ENCODE measurements around the gene APOO.
"Not testable (repeated sequence)": the region's sequence is repeated elsewhere in the genome, so short reads cannot be mapped to it uniquely, and the experiment has no call there.

Gene APOO

GRCh38 chrX:23900220-23900797, 7.4 kb downstream of the APOO start:
- Histone ChIP-seq H3K27ac (no peak overlapping the region), H3K4me3 (no peak overlapping the region), H3K9ac (ENCODE audit: insufficient read length) (no peak overlapping the region), H3K36me3 (ENCODE audit: insufficient read depth, low read length) (no peaks in the 10 kb centered on the region), H3K9me3 (ENCODE audit: low read depth, low read length) (no peaks in the 10 kb centered on the region)
- no peak for DNase-seq (ENCODE audit: low read depth, low spot score)
- TF ChIP-seq POLR2AphosphoS5 (IDR thresholded peaks at IDR 0.05; ENCODE audit: borderline replicate concordance, low read depth, low read length) (no peak), EZH2 (IDR thresholded peaks at IDR 0.05) (no peak), FOXP2 (optimal IDR thresholded peaks at IDR 0.05; ENCODE audit: control extremely low read depth, extremely low read length, insufficient read depth) (no peak)

DNA sequence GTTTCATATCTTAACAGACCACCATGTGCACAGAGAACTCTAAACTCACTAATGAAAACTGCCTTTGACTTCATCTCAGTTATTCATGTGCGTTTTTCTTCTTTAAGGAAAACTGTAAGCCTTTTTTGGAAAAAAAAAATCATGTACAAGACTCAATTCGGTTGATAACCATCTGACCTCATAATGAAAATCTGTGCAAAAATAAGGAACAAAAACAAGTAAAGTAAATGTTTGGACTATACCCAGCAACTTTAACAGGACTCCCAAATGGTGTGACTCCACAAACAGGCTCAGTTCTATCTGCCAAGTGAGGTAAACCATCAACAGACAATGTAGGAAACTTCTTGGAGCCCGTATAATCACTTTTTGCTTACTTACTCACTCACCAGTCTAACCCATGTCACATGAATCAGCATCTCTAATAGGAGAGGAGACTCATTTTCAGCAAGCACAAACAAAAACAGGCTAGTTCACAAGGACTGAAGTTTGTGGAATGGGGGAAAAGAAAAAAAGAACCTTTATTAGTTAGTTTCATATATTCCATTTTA, 9.3 kb downstream of the APOO start:
- H3K9me3 ChIP-seq (ENCODE audit: low read depth, low read length) = no peaks in the 10 kb centered on the region
- DNase-seq (ENCODE audit: low read depth, low spot score) = no peak
- peak overlapping the region; percentile 50 for H3K27ac ChIP-seq
- TF ChIP-seq POLR2AphosphoS5 (IDR thresholded peaks at IDR 0.05; ENCODE audit: borderline replicate concordance, low read depth, low read length) (no peak), FOXP2 (optimal IDR thresholded peaks at IDR 0.05; ENCODE audit: control extremely low read depth, extremely low read length, insufficient read depth) (no peak), EZH2 (IDR thresholded peaks at IDR 0.05) (no peak)
- no peaks in the 10 kb centered on the region for H3K36me3 ChIP-seq (ENCODE audit: insufficient read depth, low read length)
- peak overlapping the region; percentile 29 for H3K9ac ChIP-seq (ENCODE audit: insufficient read length)
- H3K4me3 ChIP-seq = no peak overlapping the region

DNA sequence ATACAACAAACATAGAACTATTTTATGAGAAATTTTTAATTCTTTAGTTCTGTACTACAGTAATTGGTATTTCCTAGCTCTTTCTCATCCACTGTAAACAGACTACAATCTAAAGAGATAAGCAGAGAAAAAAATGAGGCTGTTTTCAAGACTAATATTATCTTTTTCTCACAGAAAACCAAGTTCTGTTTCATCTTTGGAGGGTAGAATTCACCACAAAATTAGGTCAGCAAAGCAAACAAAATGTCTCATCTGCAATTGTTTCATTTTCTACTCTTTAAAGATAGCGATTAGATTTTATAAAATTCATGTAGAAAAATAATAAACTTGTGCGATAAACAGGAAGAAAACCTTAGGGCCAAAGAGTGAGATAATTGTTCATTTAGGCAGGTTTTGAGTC, 10.8 kb downstream of the APOO start:
- Histone ChIP-seq H3K36me3 (ENCODE audit: insufficient read depth, low read length) (no peaks in the 10 kb centered on the region), H3K27ac (no peak overlapping the region)
- no peak for DNase-seq (ENCODE audit: low read depth, low spot score)

GRCh38 chrX:23896539-23896938, 11.2 kb downstream of the APOO start:
- not testable (repeated sequence) for H3K27ac ChIP-seq; H3K4me3 ChIP-seq; DNase-seq (ENCODE audit: low read depth, low spot score); H3K9ac ChIP-seq (ENCODE audit: insufficient read length); H3K36me3 ChIP-seq (ENCODE audit: insufficient read depth, low read length); H3K9me3 ChIP-seq (ENCODE audit: low read depth, low read length)

More for the DNA sequence above, 10.8 kb downstream of the APOO start:
- Histone ChIP-seq H3K9me3 (ENCODE audit: low read depth, low read length) (no peaks in the 10 kb centered on the region), H3K9ac (ENCODE audit: insufficient read length) (no peak overlapping the region), H3K4me3 (no peak overlapping the region)
- TF ChIP-seq EZH2 (IDR thresholded peaks at IDR 0.05) (no peak), FOXP2 (optimal IDR thresholded peaks at IDR 0.05; ENCODE audit: control extremely low read depth, extremely low read length, insufficient read depth) (no peak), POLR2AphosphoS5 (IDR thresholded peaks at IDR 0.05; ENCODE audit: borderline replicate concordance, low read depth, low read length) (no peak)

DNA sequence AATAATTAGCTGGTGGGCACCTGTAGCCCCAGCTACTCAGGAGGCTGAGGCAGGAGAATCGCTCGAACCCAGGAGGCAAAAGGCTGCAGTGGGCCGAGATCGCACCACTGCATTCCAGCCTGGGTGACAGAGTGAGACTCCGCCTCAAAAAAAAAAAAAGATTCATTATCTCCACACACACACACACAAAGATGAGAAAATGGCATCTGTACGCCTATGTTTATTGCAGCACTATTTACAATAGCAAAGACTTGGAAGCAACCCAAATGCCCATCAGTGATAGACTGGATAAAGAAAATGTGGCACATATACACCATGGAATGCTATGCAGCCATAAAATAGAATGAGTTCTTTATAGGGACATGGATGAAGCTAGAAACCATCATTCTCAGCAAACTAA, 12.7 kb downstream of the APOO start:
- H3K36me3 ChIP-seq (ENCODE audit: insufficient read depth, low read length); H3K4me3 ChIP-seq; H3K9ac ChIP-seq (ENCODE audit: insufficient read length); DNase-seq (ENCODE audit: low read depth, low spot score); H3K27ac ChIP-seq; H3K9me3 ChIP-seq (ENCODE audit: low read depth, low read length): not testable (repeated sequence)

DNA sequence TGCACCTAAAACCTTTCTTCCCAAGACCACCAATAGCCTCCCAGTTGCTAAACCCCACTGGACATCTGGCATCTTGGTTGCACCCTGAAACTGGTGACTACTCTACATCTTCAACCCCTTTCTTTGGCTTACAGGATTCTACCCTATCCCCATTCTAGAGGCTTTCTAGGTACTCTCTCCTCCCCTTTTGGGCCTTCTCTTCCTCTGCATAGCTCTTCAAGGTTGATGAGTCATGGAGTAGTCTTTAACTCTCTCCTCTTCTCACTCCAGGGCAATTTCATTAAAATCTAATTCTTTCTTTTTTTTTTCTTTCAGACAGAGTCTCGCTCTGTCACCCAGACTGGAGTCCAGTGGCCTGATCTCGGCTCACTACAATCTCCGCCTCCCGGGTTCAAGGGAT, 16.8 kb downstream of the APOO start:
- no peaks in the 10 kb centered on the region for H3K9me3 ChIP-seq (ENCODE audit: low read depth, low read length)
- H3K4me3 ChIP-seq = no peak overlapping the region
- DNase-seq (ENCODE audit: low read depth, low spot score) = no peak
- H3K27ac ChIP-seq = no peak overlapping the region
- H3K9ac ChIP-seq (ENCODE audit: insufficient read length) = no peak overlapping the region
- TF ChIP-seq POLR2AphosphoS5 (IDR thresholded peaks at IDR 0.05; ENCODE audit: borderline replicate concordance, low read depth, low read length) (no peak), EZH2 (IDR thresholded peaks at IDR 0.05) (no peak), FOXP2 (optimal IDR thresholded peaks at IDR 0.05; ENCODE audit: control extremely low read depth, extremely low read length, insufficient read depth) (no peak)
- no peaks in the 10 kb centered on the region for H3K36me3 ChIP-seq (ENCODE audit: insufficient read depth, low read length)

- TF ChIP-seq EZH2 (IDR thresholded peaks at IDR 0.05) (no peak), FOXP2 (optimal IDR thresholded peaks at IDR 0.05; ENCODE audit: control extremely low read depth, extremely low read length, insufficient read depth) (no peak), POLR2AphosphoS5 (IDR thresholded peaks at IDR 0.05; ENCODE audit: borderline replicate concordance, low read depth, low read length) (no peak)
- Histone ChIP-seq H3K9me3 (ENCODE audit: low read depth, low read length) (no peaks in the 10 kb centered on the region), H3K36me3 (ENCODE audit: insufficient read depth, low read length) (no peaks in the 10 kb centered on the region), H3K4me3 (no peak overlapping the region), H3K9ac (ENCODE audit: insufficient read length) (no peak overlapping the region), H3K27ac (no peak overlapping the region)
- DNase-seq (ENCODE audit: low read depth, low spot score) = no peak
These were observed 18.7 kb downstream of the APOO start for GRCh38 chrX:23888887-23889501.

DNA sequence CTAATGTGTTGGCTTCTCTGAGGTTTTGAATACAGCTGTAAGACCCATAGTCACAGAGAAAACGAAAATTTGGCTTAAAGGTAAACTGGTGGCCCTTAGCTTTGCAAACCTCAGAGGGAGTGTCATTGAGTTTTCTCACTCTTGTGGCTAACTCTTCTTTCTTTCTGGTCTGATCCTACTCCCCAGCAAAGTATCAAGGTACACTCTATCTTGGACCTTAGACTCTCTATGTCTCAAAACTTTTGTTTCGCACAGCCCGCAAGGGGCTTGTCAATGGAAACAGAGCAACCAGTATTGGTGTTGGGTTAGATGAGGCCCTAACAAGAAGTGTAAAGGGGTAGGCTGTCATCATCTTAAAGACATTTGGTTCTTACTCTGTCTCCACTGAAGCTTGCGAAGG, 19.8 kb downstream of the APOO start:
- Histone ChIP-seq H3K4me3 (no peak overlapping the region), H3K36me3 (ENCODE audit: insufficient read depth, low read length) (no peaks in the 10 kb centered on the region), H3K27ac (no peak overlapping the region), H3K9ac (ENCODE audit: insufficient read length) (no peak overlapping the region), H3K9me3 (ENCODE audit: low read depth, low read length) (no peaks in the 10 kb centered on the region)
- TF ChIP-seq EZH2 (IDR thresholded peaks at IDR 0.05) (no peak), POLR2AphosphoS5 (IDR thresholded peaks at IDR 0.05; ENCODE audit: borderline replicate concordance, low read depth, low read length) (no peak), FOXP2 (optimal IDR thresholded peaks at IDR 0.05; ENCODE audit: control extremely low read depth, extremely low read length, insufficient read depth) (no peak)
- no peak for DNase-seq (ENCODE audit: low read depth, low spot score)

GRCh38 chrX:23887451-23887850, 20.3 kb downstream of the APOO start:
- H3K27ac ChIP-seq = no peak overlapping the region
- no peak for DNase-seq (ENCODE audit: low read depth, low spot score)
- H3K9ac ChIP-seq (ENCODE audit: insufficient read length) = no peak overlapping the region
- no peak for TF ChIP-seq POLR2AphosphoS5 (IDR thresholded peaks at IDR 0.05; ENCODE audit: borderline replicate concordance, low read depth, low read length)
- no peak for TF ChIP-seq FOXP2 (optimal IDR thresholded peaks at IDR 0.05; ENCODE audit: control extremely low read depth, extremely low read length, insufficient read depth)
- H3K36me3 ChIP-seq (ENCODE audit: insufficient read depth, low read length) = no peaks in the 10 kb centered on the region
- H3K9me3 ChIP-seq (ENCODE audit: low read depth, low read length) = no peaks in the 10 kb centered on the region
- no peak overlapping the region for H3K4me3 ChIP-seq
